HEK293 (cell line): ENCODE results near the gene ASNS.

Source experiments
- CTCF ChIA-PET: fragments of 350-600 bp; formaldehyde crosslinking; extraction: SDS; loops from one replicate; lab custom pipeline; 2021; ENCODE audit warnings: antibody characterized with exemption; lab: Yijun Ruan, JAX
- POLR2A ChIA-PET: fragments of 300-600 bp; formaldehyde crosslinking; extraction: SDS; loops from one replicate; lab custom pipeline; 2020; ENCODE audit warnings: antibody characterized with exemption, inconsistent platforms; lab: Yijun Ruan, JAX
- H3K27ac ChIP-seq: fragments of 200-500 bp; sonication (Bioruptor generic); 2 replicates; pipeline ENCODE4 v1.5.1; 2014; ENCODE audit warnings: low read depth, low read length, control low read depth, inconsistent platforms; ENCODE audit errors: extremely low read depth
- H3K36me3 ChIP-seq, 2 experiments: fragments of 200-500 bp in 1 of 2; sonication (Bioruptor generic) in 1 of 2; 1 replicate in 1 of 2; 2 replicates in 1 of 2; pipeline ENCODE4 v1.5.1; 2014 to 2017; ENCODE audit warnings: inconsistent platforms in 2 of 2, low read length in 2 of 2; ENCODE audit not compliant: control insufficient read depth in 2 of 2, insufficient read depth in 1 of 2
- H3K4me1 ChIP-seq: fragments of 200-500 bp; sonication (Bioruptor generic); 2 replicates; pipeline ENCODE4 v1.5.1; 2014; ENCODE audit warnings: mild to moderate bottlenecking, low read length, inconsistent platforms; ENCODE audit not compliant: control insufficient read depth, insufficient read depth
- H3K4me3 ChIP-seq: 2 replicates; pipeline ENCODE4 v1.5.1; 2011; ENCODE audit warnings: low read depth, mild to moderate bottlenecking, control low read depth, low read length, moderate library complexity
- H3K9me3 ChIP-seq: fragments of 200-500 bp; sonication (Bioruptor generic); 2 replicates; pipeline ENCODE4 v1.5.1; 2014; ENCODE audit warnings: low read depth, low read length, inconsistent platforms; ENCODE audit not compliant: control insufficient read depth, insufficient read depth
- CTCF ChIP-seq: fragments of 450-650 bp; formaldehyde crosslinking; IDR thresholded peaks from 2 replicates; pipeline ENCODE4 v1.5.1; 2016; ENCODE audit warnings: missing biosample characterization, missing genetic modification characterization
- HOXC10 ChIP-seq: sonication (generic); formaldehyde crosslinking; IDR thresholded peaks from 2 replicates; pipeline ENCODE4 v1.8.1; 2023; ENCODE audit warnings: mild to moderate bottlenecking, missing genetic modification reagents
- KLF7 ChIP-seq: fragments of 450-650 bp; formaldehyde crosslinking; IDR thresholded peaks from 2 replicates; pipeline ENCODE4 v1.5.1; 2016; ENCODE audit warnings: missing biosample characterization, missing genetic modification characterization, borderline replicate concordance
- MZF1 ChIP-seq: fragments of 450-650 bp; formaldehyde crosslinking; IDR thresholded peaks from 2 replicates; pipeline ENCODE4 v1.5.1; 2017; ENCODE audit warnings: missing biosample characterization, missing genetic modification characterization, borderline replicate concordance
- PBX3 ChIP-seq: sonication (generic); formaldehyde crosslinking; IDR thresholded peaks from 2 replicates; pipeline ENCODE4 v1.8.1; 2022; ENCODE audit warnings: mild to moderate bottlenecking, moderate library complexity, missing genetic modification reagents
- SCRT2 ChIP-seq: fragments of 450-650 bp; formaldehyde crosslinking; IDR thresholded peaks from 2 replicates; pipeline ENCODE4 v1.5.1; 2016; ENCODE audit warnings: missing biosample characterization, missing genetic modification characterization
- SP7 ChIP-seq: fragments of 450-650 bp; formaldehyde crosslinking; IDR thresholded peaks from 2 replicates; pipeline ENCODE4 v1.5.1; 2016; ENCODE audit warnings: missing biosample characterization, missing genetic modification characterization
- YY2 ChIP-seq: fragments of 450-650 bp; formaldehyde crosslinking; IDR thresholded peaks from 2 replicates; pipeline ENCODE4 v1.5.1; 2016; ENCODE audit warnings: missing biosample characterization, missing genetic modification characterization
- ZBTB21 ChIP-seq: fragments of 450-650 bp; formaldehyde crosslinking; IDR thresholded peaks from 2 replicates; pipeline ENCODE4 v1.5.1; 2017; ENCODE audit warnings: missing biosample characterization, missing genetic modification characterization
- ZBTB44 ChIP-seq: fragments of 450-650 bp; IDR thresholded peaks from 2 replicates; pipeline ENCODE4 v1.5.1; 2018; ENCODE audit warnings: missing biosample characterization, mild to moderate bottlenecking, missing genetic modification characterization
- ZBTB6 ChIP-seq: fragments of 450-650 bp; formaldehyde crosslinking; IDR thresholded peaks from 2 replicates; pipeline ENCODE4 v1.5.1; 2017; ENCODE audit warnings: missing biosample characterization, missing genetic modification characterization
- ZFHX2 ChIP-seq: fragments of 450-650 bp; formaldehyde crosslinking; conservative IDR thresholded peaks from 2 replicates; pipeline ENCODE4 v1.5.1; 2016; ENCODE audit warnings: missing biosample characterization, missing genetic modification characterization
- ZNF10 ChIP-seq: fragments of 450-650 bp; formaldehyde crosslinking; IDR thresholded peaks from 2 replicates; pipeline ENCODE4 v1.5.1; 2017; ENCODE audit warnings: missing biosample characterization, missing genetic modification characterization
- ZNF112 ChIP-seq: fragments of 450-650 bp; formaldehyde crosslinking; IDR thresholded peaks from 2 replicates; pipeline ENCODE4 v1.5.0; 2017; ENCODE audit warnings: missing biosample characterization, missing genetic modification characterization
- ZNF138 ChIP-seq: fragments of 450-650 bp; formaldehyde crosslinking; IDR thresholded peaks from 2 replicates; pipeline ENCODE4 v1.5.1; 2016; ENCODE audit warnings: missing biosample characterization, missing genetic modification characterization, borderline replicate concordance
- ZNF148 ChIP-seq: fragments of 450-650 bp; formaldehyde crosslinking; IDR thresholded peaks from 2 replicates; pipeline ENCODE4 v1.5.0; 2017; ENCODE audit warnings: missing biosample characterization, missing genetic modification characterization, borderline replicate concordance
- ZNF274 ChIP-seq, 2 experiments: fragments of 200-500 bp in 1 of 2; fragments of 450-650 bp in 1 of 2; sonication (Bioruptor generic) in 1 of 2; formaldehyde crosslinking in 1 of 2; IDR thresholded peaks; 2 replicates each; pipeline versions ENCODE4 v1.5.1 to v1.6.1; 2014 to 2016; ENCODE audit warnings: borderline replicate concordance in 1 of 2, inconsistent platforms in 1 of 2, low read length in 1 of 2, missing biosample characterization in 1 of 2, missing genetic modification characterization in 1 of 2
- ZNF302 ChIP-seq: fragments of 450-650 bp; formaldehyde crosslinking; IDR thresholded peaks from 2 replicates; pipeline ENCODE4 v1.5.1; 2016; ENCODE audit warnings: missing biosample characterization, missing genetic modification characterization, low read depth
- ZNF324 ChIP-seq: fragments of 450-650 bp; formaldehyde crosslinking; IDR thresholded peaks from 2 replicates; pipeline ENCODE4 v1.5.1; 2016; ENCODE audit warnings: missing biosample characterization, missing genetic modification characterization
- ZNF416 ChIP-seq: fragments of 450-650 bp; formaldehyde crosslinking; IDR thresholded peaks from 2 replicates; pipeline ENCODE4 v1.5.1; 2016; ENCODE audit warnings: missing biosample characterization, missing genetic modification characterization
- ZNF473 ChIP-seq: fragments of 450-650 bp; formaldehyde crosslinking; IDR thresholded peaks from 2 replicates; pipeline ENCODE4 v1.5.1; 2017; ENCODE audit warnings: missing biosample characterization, missing genetic modification characterization
- ZNF48 ChIP-seq: fragments of 450-650 bp; formaldehyde crosslinking; IDR thresholded peaks from 2 replicates; pipeline ENCODE4 v1.5.1; 2016; ENCODE audit warnings: missing biosample characterization, missing genetic modification characterization
- ZNF558 ChIP-seq: fragments of 450-650 bp; formaldehyde crosslinking; IDR thresholded peaks from 2 replicates; pipeline ENCODE4 v1.5.1; 2016; ENCODE audit warnings: missing biosample characterization, missing genetic modification characterization
- ZNF654 ChIP-seq: fragments of 450-650 bp; formaldehyde crosslinking; IDR thresholded peaks from 2 replicates; pipeline ENCODE4 v1.5.1; 2016; ENCODE audit warnings: low read depth, missing biosample characterization, missing genetic modification characterization
- ZNF660 ChIP-seq: fragments of 450-650 bp; IDR thresholded peaks from 2 replicates; pipeline ENCODE4 v1.5.1; 2018; ENCODE audit warnings: missing biosample characterization, mild to moderate bottlenecking, missing genetic modification characterization
- ZNF670 ChIP-seq: fragments of 450-650 bp; formaldehyde crosslinking; IDR thresholded peaks from 2 replicates; pipeline ENCODE4 v1.5.1; 2016; ENCODE audit warnings: missing biosample characterization, missing genetic modification characterization, low read depth
- ZNF791 ChIP-seq: fragments of 450-650 bp; formaldehyde crosslinking; IDR thresholded peaks from 2 replicates; pipeline ENCODE4 v1.5.1; 2016; ENCODE audit warnings: missing biosample characterization, missing genetic modification characterization
- ZNF792 ChIP-seq: fragments of 450-650 bp; formaldehyde crosslinking; IDR thresholded peaks from 2 replicates; pipeline ENCODE4 v1.5.1; 2016; ENCODE audit warnings: missing biosample characterization, missing genetic modification characterization
- ZNF843 ChIP-seq: fragments of 450-650 bp; formaldehyde crosslinking; IDR thresholded peaks from 2 replicates; pipeline ENCODE4 v1.5.1; 2016; ENCODE audit warnings: missing biosample characterization, missing genetic modification characterization
- ZSCAN30 ChIP-seq: fragments of 450-650 bp; IDR thresholded peaks from 2 replicates; pipeline ENCODE4 v1.5.1; 2018; ENCODE audit warnings: missing biosample characterization, mild to moderate bottlenecking, missing genetic modification characterization, moderate library complexity

The ASNS gene

GRCh38 chr7:97835296-97836138 lies 36.7 kb downstream of the ASNS start:
- Histone ChIP-seq H3K4me1 (no peaks in the 10 kb centered on the region), H3K9me3 (no peaks in the 10 kb centered on the region), H3K36me3 (no peaks in the 10 kb centered on the region), H3K4me3 (no peak overlapping the region), H3K27ac (no peak overlapping the region)
- POLR2A ChIA-PET = no interaction called here
- CTCF ChIA-PET = interaction anchor here (0.5 to 3.5 kb wide), 38 partner anchors 8 to 1919 kb away, joined by 3 to 25 read pairs (median 4); no protein-coding TSS in a partner anchor
- no peak for TF ChIP-seq ZNF274 (IDR thresholded peaks at IDR 0.05; ENCODE audit: low read length)
- no peak for TF ChIP-seq ZNF274 (tag by site-specific recombination; IDR thresholded peaks at IDR 0.05; ENCODE audit: borderline replicate concordance)
- no peak for TF ChIP-seq MZF1 (tag by site-specific recombination)
- no peak for TF ChIP-seq ZNF48 (tag by site-specific recombination)
- TF ChIP-seq ZNF10 (tag by site-specific recombination) = no peak
- no peak for TF ChIP-seq ZNF670 (tag by site-specific recombination)
- no peak for TF ChIP-seq SCRT2
- no peak for TF ChIP-seq YY2 (tag by site-specific recombination)
- TF ChIP-seq ZNF791 = no peak
- peak; percentile 85 for TF ChIP-seq ZNF654 (tag by site-specific recombination)
- no peak for TF ChIP-seq ZBTB21
- TF ChIP-seq SP7 (tag by site-specific recombination) = 0 out of 2 replicates have a peak, but pooled peaks have one; percentile 14
- TF ChIP-seq ZNF792 (tag by site-specific recombination) = no peak
- no peak for TF ChIP-seq HOXC10 (CRISPR knock-in tag)
- TF ChIP-seq ZNF473 (tag by site-specific recombination) = no peak
- TF ChIP-seq ZNF112 = no peak
- no peak for TF ChIP-seq ZBTB44 (tag by site-specific recombination)
- no peak for TF ChIP-seq ZNF302 (tag by site-specific recombination)
- peak; percentile 50; the same call in 1 of the 2 replicates for TF ChIP-seq CTCF (tag by site-specific recombination)
- TF ChIP-seq ZNF558 (tag by site-specific recombination) = no peak
- TF ChIP-seq ZNF138 = no peak
- peak; percentile 51; the same call in 1 of the 2 replicates for TF ChIP-seq ZBTB6 (tag by site-specific recombination)
- TF ChIP-seq PBX3 (CRISPR knock-in tag) = no peak
- TF ChIP-seq ZNF324 (tag by site-specific recombination) = no peak
- TF ChIP-seq ZNF843 (tag by site-specific recombination) = no peak
- no peak for TF ChIP-seq KLF7 (tag by site-specific recombination)
- TF ChIP-seq ZFHX2 (tag by site-specific recombination) = no peak
- no peak for TF ChIP-seq ZNF416
- no peak for TF ChIP-seq ZNF148
- no peak for TF ChIP-seq ZNF660 (tag by site-specific recombination)
- TF ChIP-seq ZSCAN30 (tag by site-specific recombination) = no peak
